ENCODE data around the gene CRHR1.

The CRHR1 gene

GRCh38 chr17:45826919-45827588, 42.9 kb downstream of the CRHR1 start:
- no peaks in the 10 kb centered on the region for H3K27me3 ChIP-seq (replicated peaks in 2 of 5; ENCODE audit: control insufficient read depth in 4 of 5, insufficient read depth in 5 of 5, low read length in 4 of 5)
- ChIA-PET CTCF (interaction anchor here (0.6 to 3.5 kb wide), 6 partner anchors 9 to 581 kb away, joined by 3 to 19 read pairs (median 4); no protein-coding TSS in a partner anchor), POLR2A (interaction anchor here (0.5 kb wide), 1 partner anchor 185 kb away, joined by 3 read pairs; no protein-coding TSS in a partner anchor)
- DNase-seq, result no peak
- H3K4me3 ChIP-seq (ENCODE audit: control insufficient read depth in 1 of 7, extremely low read depth in 1 of 7, insufficient read depth in 4 of 7, low read depth in 2 of 7, low read length in 6 of 7), result no peak overlapping the region
- no peak overlapping the region for H3K27ac ChIP-seq (ENCODE audit: insufficient read depth in 1 of 2, low read depth in 1 of 2, low read length in 2 of 2, poor library complexity in 1 of 2, severe bottlenecking in 2 of 2)
- peaks cover 0 to 25% (median 11%) of the 10 kb centered on the region in 4 experiments for H3K4me1 ChIP-seq (ENCODE audit: control extremely low read depth in 1 of 4, control insufficient read depth in 4 of 4, insufficient read depth in 4 of 4, low read length in 3 of 4)
- 97% methylated on average over 13 of the region's 16 CpGs for WGBS (ENCODE audit: insufficient coverage)
- H3K9me3 ChIP-seq (ENCODE audit: control extremely low read depth in 1 of 5, control insufficient read depth in 4 of 5, insufficient read depth in 2 of 5, low read depth in 1 of 5, low read length in 4 of 5), result no peaks in the 10 kb centered on the region
- H3K36me3 ChIP-seq (ENCODE audit: control insufficient read depth in 4 of 4, insufficient read depth in 4 of 4, low read length in 3 of 4), result no peaks in the 10 kb centered on the region

GRCh38 chr17:45828171-45828570, 44.1 kb downstream of the CRHR1 start:
- peaks cover 0 to 25% (median 11%) of the 10 kb centered on the region in 4 experiments for H3K4me1 ChIP-seq (ENCODE audit: control extremely low read depth in 1 of 4, control insufficient read depth in 4 of 4, insufficient read depth in 4 of 4, low read length in 3 of 4)
- peak; percentile 42 to 85 (median 84) for DNase-seq
- H3K4me3 ChIP-seq (ENCODE audit: control insufficient read depth in 1 of 7, extremely low read depth in 1 of 7, insufficient read depth in 4 of 7, low read depth in 2 of 7, low read length in 6 of 7), result no peak overlapping the region
- no peaks in the 10 kb centered on the region for H3K9me3 ChIP-seq (ENCODE audit: control extremely low read depth in 1 of 5, control insufficient read depth in 4 of 5, insufficient read depth in 2 of 5, low read depth in 1 of 5, low read length in 4 of 5)
- ChIA-PET POLR2A (no interaction called here), CTCF (interaction anchor here (1.1 to 3.5 kb wide), 3 partner anchors 54 to 187 kb away, joined by 3 to 19 read pairs (median 4); no protein-coding TSS in a partner anchor)
- no peaks in the 10 kb centered on the region for H3K27me3 ChIP-seq (replicated peaks in 2 of 5; ENCODE audit: control insufficient read depth in 4 of 5, insufficient read depth in 5 of 5, low read length in 4 of 5)
- no peak overlapping the region for H3K27ac ChIP-seq (ENCODE audit: insufficient read depth in 1 of 2, low read depth in 1 of 2, low read length in 2 of 2, poor library complexity in 1 of 2, severe bottlenecking in 2 of 2)
- WGBS (ENCODE audit: insufficient coverage), result 34% methylated on average over 7 of the region's 9 CpGs
- H3K36me3 ChIP-seq (ENCODE audit: control insufficient read depth in 4 of 4, insufficient read depth in 4 of 4, low read length in 3 of 4), result no peaks in the 10 kb centered on the region

GRCh38 chr17:45828582-45829133, 44.5 kb downstream of the CRHR1 start:
- no peaks in the 10 kb centered on the region for H3K9me3 ChIP-seq (ENCODE audit: control extremely low read depth in 1 of 5, control insufficient read depth in 4 of 5, insufficient read depth in 2 of 5, low read depth in 1 of 5, low read length in 4 of 5)
- peak in 1 of 3 donors; percentile 28 for DNase-seq
- H3K27ac ChIP-seq (ENCODE audit: insufficient read depth in 1 of 2, low read depth in 1 of 2, low read length in 2 of 2, poor library complexity in 1 of 2, severe bottlenecking in 2 of 2), result no peak overlapping the region
- H3K4me1 ChIP-seq (ENCODE audit: control extremely low read depth in 1 of 4, control insufficient read depth in 4 of 4, insufficient read depth in 4 of 4, low read length in 3 of 4), result peaks cover 0 to 23% (median 11%) of the 10 kb centered on the region in 4 experiments
- CTCF ChIA-PET, result interaction anchor here (3.5 kb wide), 1 partner anchor 188 kb away, joined by 19 read pairs; no protein-coding TSS in a partner anchor
- 89% methylated on average over 13 of the region's 15 CpGs for WGBS (ENCODE audit: insufficient coverage)
- POLR2A ChIA-PET, result no interaction called here
- no peaks in the 10 kb centered on the region for H3K36me3 ChIP-seq (ENCODE audit: control insufficient read depth in 4 of 4, insufficient read depth in 4 of 4, low read length in 3 of 4)
- no peaks in the 10 kb centered on the region for H3K27me3 ChIP-seq (replicated peaks in 2 of 5; ENCODE audit: control insufficient read depth in 4 of 5, insufficient read depth in 5 of 5, low read length in 4 of 5)
- no peak overlapping the region for H3K4me3 ChIP-seq (ENCODE audit: control insufficient read depth in 1 of 7, extremely low read depth in 1 of 7, insufficient read depth in 4 of 7, low read depth in 2 of 7, low read length in 6 of 7)

GRCh38 chr17:45833920-45834319, 49.8 kb downstream of the CRHR1 start:
- H3K4me3 ChIP-seq (ENCODE audit: control insufficient read depth in 1 of 7, extremely low read depth in 1 of 7, insufficient read depth in 4 of 7, low read depth in 2 of 7, low read length in 6 of 7), result no peak overlapping the region
- ChIA-PET POLR2A (no interaction called here), CTCF (interaction anchor here (1.0 to 3.6 kb wide), 3 partner anchors 14 to 194 kb away, joined by 3 to 49 read pairs (median 3); no protein-coding TSS in a partner anchor)

GRCh38 chr17:45834471-45835396, 50.6 kb downstream of the CRHR1 start:
- 89% methylated on average over 23 of the region's 26 CpGs for WGBS (ENCODE audit: insufficient coverage)
- Histone ChIP-seq H3K9me3 (ENCODE audit: control extremely low read depth in 1 of 5, control insufficient read depth in 4 of 5, insufficient read depth in 2 of 5, low read depth in 1 of 5, low read length in 4 of 5) (no peaks in the 10 kb centered on the region), H3K27me3 (replicated peaks in 2 of 5; ENCODE audit: control insufficient read depth in 4 of 5, insufficient read depth in 5 of 5, low read length in 4 of 5) (no peaks in the 10 kb centered on the region), H3K4me3 (ENCODE audit: control insufficient read depth in 1 of 7, extremely low read depth in 1 of 7, insufficient read depth in 4 of 7, low read depth in 2 of 7, low read length in 6 of 7) (no peak overlapping the region), H3K27ac (ENCODE audit: insufficient read depth in 1 of 2, low read depth in 1 of 2, low read length in 2 of 2, poor library complexity in 1 of 2, severe bottlenecking in 2 of 2) (no peak overlapping the region), H3K36me3 (ENCODE audit: control insufficient read depth in 4 of 4, insufficient read depth in 4 of 4, low read length in 3 of 4) (no peaks in the 10 kb centered on the region), H3K4me1 (ENCODE audit: control extremely low read depth in 1 of 4, control insufficient read depth in 4 of 4, insufficient read depth in 4 of 4, low read length in 3 of 4) (no peaks in the 10 kb centered on the region)
- ChIA-PET POLR2A (no interaction called here), CTCF (interaction anchor here (1.0 to 2.6 kb wide), 5 partner anchors 12 to 195 kb away, joined by 3 to 13 read pairs (median 3); no protein-coding TSS in a partner anchor)
- DNase-seq, result no peak

More at GRCh38 chr17:45833920-45834319, 49.8 kb downstream of the CRHR1 start:
- DNase-seq, result no peak
- no peak overlapping the region for H3K27ac ChIP-seq (ENCODE audit: insufficient read depth in 1 of 2, low read depth in 1 of 2, low read length in 2 of 2, poor library complexity in 1 of 2, severe bottlenecking in 2 of 2)
- H3K9me3 ChIP-seq (ENCODE audit: control extremely low read depth in 1 of 5, control insufficient read depth in 4 of 5, insufficient read depth in 2 of 5, low read depth in 1 of 5, low read length in 4 of 5), result no peaks in the 10 kb centered on the region
- H3K27me3 ChIP-seq (replicated peaks in 2 of 5; ENCODE audit: control insufficient read depth in 4 of 5, insufficient read depth in 5 of 5, low read length in 4 of 5), result no peaks in the 10 kb centered on the region
- no peaks in the 10 kb centered on the region for H3K36me3 ChIP-seq (ENCODE audit: control insufficient read depth in 4 of 4, insufficient read depth in 4 of 4, low read length in 3 of 4)
- WGBS (ENCODE audit: insufficient coverage), result 57% methylated on average over 4 of the region's 6 CpGs
- peaks cover 0 to 4% (median 1%) of the 10 kb centered on the region in 4 experiments for H3K4me1 ChIP-seq (ENCODE audit: control extremely low read depth in 1 of 4, control insufficient read depth in 4 of 4, insufficient read depth in 4 of 4, low read length in 3 of 4)

- DNase-seq, result no peak
Measured at GRCh38 chr17:45835481-45835880, 51.4 kb downstream of the CRHR1 start.

More at GRCh38 chr17:45835481-45835880, 51.4 kb downstream of the CRHR1 start:
- H3K27me3 ChIP-seq (replicated peaks in 2 of 5; ENCODE audit: control insufficient read depth in 4 of 5, insufficient read depth in 5 of 5, low read length in 4 of 5), result no peaks in the 10 kb centered on the region
- H3K4me1 ChIP-seq (ENCODE audit: control extremely low read depth in 1 of 4, control insufficient read depth in 4 of 4, insufficient read depth in 4 of 4, low read length in 3 of 4), result no peaks in the 10 kb centered on the region
- H3K9me3 ChIP-seq (ENCODE audit: control extremely low read depth in 1 of 5, control insufficient read depth in 4 of 5, insufficient read depth in 2 of 5, low read depth in 1 of 5, low read length in 4 of 5), result no peaks in the 10 kb centered on the region
- ChIA-PET CTCF (interaction anchor here (1.1 to 2.6 kb wide), 4 partner anchors 8 to 195 kb away, joined by 3 to 13 read pairs (median 5); no protein-coding TSS in a partner anchor), POLR2A (no interaction called here)
- WGBS (ENCODE audit: insufficient coverage), result 83% methylated on average over 2 of the region's 5 CpGs
- no peaks in the 10 kb centered on the region for H3K36me3 ChIP-seq (ENCODE audit: control insufficient read depth in 4 of 4, insufficient read depth in 4 of 4, low read length in 3 of 4)
- no peak overlapping the region for H3K27ac ChIP-seq (ENCODE audit: insufficient read depth in 1 of 2, low read depth in 1 of 2, low read length in 2 of 2, poor library complexity in 1 of 2, severe bottlenecking in 2 of 2)
- no peak overlapping the region for H3K4me3 ChIP-seq (ENCODE audit: control insufficient read depth in 1 of 7, extremely low read depth in 1 of 7, insufficient read depth in 4 of 7, low read depth in 2 of 7, low read length in 6 of 7)

Data from common myeloid progenitor, CD34-positive (primary cell).